GM19025 (cell line): ENCODE data around the gene SLAMF8.

ENCODE experiments used
- ATAC-seq: cut with Tn5 transposase; IDR thresholded peaks from one replicate; pipeline ENCODE4 v1.9.1; 2021; ENCODE audit warnings: mild to moderate bottlenecking, low read depth, moderate library complexity; ENCODE audit not compliant: unreplicated experiment

SLAMF8 gene

DNA sequence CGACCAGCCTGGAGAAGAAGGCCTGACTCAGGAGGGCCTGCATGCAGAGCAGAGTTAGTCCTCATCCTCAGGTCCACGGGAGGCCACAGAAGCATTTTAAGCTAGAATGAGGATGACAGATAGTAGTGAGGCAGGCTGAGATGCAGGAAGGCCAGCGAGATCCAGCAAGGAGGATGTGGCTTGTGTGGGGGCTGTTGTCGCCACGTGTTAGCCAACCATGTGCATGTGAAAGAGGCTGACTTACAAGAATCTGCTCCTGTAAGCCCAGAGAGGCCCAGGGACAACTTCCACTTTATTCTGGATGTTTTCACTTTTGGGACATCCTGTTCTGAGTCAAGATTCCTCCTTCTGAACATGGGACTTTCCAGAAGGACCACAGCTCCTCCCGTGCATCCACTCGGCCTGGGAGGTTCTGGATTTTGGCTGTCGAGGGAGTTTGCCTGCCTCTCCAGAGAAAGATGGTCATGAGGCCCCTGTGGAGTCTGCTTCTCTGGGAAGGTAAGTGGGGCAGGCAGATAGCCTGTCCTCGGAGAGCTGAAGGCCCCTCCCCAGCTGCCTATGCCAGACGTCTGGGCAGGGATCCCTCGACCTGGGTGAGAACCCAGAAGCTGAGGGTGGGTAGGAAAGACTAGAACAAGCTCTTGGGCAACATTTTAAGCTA is at the start of gene SLAMF8:
Gene SLAMF8, plus strand, starts transcription at position 433 of the 661 bp plus-strand sequence. Its CDS starts 26 bp downstream, at position 459.
- ATAC-seq = no peak

DNA sequence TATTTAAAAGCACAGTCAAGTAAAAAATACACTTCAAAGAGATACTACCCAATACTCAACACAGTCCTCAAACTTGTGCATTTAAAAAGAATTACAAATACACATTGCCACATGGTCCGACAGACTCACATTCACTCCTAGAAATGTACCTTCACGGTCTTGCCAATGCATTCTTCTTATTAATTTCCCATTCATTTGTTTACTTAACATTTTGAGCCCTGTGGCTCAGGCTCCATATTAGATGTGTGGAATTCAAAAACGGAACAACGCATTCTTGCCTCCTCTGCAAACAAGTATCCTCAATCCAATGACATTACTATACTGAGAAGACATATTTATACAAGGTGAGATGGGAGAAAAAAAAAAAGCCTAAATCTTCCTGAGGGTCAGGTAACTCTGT is 48.4 kb upstream of the SLAMF8 start:
- no peak for ATAC-seq

DNA sequence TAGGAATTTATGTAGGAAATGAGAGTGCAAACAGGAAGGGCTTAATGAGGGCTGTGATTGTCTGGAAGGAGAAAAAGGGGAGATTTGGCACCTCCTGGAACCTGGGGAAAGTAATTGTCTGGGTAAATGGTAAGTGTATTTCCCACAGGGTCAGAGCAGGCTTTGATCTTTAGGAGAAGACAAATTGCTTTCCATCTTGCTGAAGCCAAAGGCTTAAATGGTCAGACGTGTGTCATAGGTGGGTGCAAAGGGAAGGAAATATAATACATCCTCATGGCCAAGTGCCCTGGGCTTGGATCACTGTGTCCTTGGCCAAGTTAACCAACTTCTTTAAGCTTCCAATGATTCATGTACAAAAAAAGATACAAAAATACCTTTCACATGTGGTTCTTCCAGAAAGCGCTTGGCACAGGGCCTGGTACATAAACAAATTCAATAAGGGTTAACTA is 47.2 kb upstream of the SLAMF8 start:
- ATAC-seq = no peak

DNA sequence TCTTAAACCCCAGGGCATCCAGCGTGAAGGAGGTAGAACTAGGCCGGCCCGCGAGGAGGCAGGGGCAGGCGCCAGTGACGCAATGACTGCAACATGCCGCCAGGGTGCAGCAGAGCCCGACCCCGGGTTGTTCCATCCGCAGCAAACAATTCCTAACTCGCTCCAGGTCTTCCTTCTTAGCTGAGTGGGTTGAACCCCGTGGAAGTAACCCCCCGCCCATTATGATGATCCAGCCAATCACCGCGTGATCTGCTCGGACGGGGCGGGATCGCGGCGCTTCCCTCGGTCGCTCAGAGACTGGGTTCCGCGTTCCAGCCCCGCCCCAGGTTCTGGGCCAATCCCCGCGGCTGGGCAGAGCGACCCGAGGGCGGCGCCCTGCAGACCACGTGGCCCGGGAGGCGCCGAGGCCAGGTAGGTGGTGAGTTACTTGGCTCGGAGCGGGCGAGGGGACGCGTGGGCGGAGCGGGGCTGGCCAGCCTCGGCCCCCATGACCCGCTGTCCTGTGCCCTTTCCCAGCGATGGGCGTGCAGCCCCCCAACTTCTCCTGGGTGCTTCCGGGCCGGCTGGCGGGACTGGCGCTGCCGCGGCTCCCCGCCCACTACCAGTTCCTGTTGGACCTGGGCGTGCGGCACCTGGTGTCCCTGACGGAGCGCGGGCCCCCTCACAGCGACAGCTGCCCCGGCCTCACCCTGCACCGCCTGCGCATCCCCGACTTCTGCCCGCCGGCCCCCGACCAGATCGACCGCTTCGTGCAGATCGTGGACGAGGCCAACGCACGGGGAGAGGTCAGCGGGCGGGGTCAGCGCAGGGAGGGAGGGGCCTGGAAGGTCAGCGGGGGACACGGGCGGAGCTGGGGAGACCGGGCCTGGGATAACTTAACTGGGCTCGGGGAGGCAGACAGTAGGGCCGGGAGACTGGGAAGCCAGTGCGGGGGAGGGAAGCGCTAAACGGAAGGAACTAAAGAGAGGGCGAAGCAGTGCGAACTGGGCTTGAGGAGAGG is 45.8 kb upstream of the SLAMF8 start, which contains the start of gene DUSP23:
Gene DUSP23, plus strand, starts transcription at position 380 of the 1,000 bp plus-strand sequence. Its CDS starts 139 bp downstream, at position 519.
- peak; percentile 99 for ATAC-seq

DNA sequence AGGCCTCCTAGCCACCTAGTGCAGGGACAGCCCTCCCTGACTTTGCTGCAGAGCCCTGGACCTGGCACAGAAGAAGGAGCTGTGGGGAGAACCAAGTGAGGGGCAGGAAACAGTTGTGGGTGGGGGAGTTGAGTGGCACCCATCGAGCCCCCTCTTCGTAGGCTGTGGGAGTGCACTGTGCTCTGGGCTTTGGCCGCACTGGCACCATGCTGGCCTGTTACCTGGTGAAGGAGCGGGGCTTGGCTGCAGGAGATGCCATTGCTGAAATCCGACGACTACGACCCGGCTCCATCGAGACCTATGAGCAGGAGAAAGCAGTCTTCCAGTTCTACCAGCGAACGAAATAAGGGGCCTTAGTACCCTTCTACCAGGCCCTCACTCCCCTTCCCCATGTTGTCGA is 44.7 kb upstream of the SLAMF8 start:
- ATAC-seq = no peak

DNA sequence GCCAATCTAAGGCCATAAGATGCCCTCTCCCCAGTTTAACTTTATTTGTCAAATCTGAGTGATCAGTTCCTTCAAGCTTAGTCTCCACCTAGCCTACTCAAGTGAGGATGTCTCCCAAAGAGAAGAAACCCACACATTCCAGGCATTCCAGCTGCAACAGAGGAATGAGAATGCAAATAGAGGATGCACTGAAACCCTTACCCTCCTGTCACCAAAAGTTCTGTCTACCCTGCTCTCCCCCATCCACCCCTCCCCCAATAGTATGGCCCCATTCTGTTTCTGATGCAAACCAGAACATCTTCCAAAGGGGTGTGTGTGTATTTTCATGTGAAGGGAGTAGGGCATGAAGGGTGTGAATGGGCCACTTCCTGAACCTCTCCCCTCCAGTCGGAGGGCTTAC is 42.9 kb upstream of the SLAMF8 start:
- no peak for ATAC-seq

DNA sequence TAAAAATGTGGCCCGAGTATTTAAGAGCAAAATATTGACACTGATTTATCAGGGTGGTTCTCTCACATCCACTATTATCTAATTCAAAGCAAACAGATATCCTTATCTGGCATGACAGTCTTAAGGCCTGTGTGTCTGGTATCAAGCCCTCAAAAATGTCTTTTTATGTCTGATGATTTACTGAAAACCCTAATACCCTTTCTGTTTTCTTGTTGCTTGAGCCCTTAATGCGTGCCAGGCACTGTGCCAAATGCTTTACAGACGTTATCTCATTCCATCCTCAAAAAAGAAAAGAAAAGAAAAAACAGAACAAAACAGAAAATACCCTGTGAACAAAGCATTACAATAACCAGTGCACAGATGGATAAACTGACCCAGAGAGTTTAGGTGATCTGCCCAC is 40.2 kb upstream of the SLAMF8 start:
- ATAC-seq = no peak

DNA sequence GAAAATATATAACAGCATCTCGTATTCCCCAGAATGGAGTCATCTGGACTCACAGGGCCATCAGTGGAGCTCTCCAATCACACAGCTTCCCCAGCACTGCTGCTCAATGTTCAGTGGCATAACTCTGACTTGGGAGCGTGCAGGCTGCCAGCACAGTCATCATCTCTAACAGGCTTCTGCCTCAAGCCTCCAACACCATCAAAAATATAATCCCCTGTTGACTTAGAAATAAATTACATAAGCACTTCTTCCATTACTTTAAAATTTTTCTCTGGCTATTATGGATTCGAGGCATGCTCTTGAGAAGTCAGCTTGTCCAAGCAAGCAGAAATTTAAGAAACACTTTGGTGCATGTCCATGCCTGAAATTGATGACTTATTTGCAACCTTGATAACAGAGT is 39.7 kb upstream of the SLAMF8 start:
- no peak for ATAC-seq

DNA sequence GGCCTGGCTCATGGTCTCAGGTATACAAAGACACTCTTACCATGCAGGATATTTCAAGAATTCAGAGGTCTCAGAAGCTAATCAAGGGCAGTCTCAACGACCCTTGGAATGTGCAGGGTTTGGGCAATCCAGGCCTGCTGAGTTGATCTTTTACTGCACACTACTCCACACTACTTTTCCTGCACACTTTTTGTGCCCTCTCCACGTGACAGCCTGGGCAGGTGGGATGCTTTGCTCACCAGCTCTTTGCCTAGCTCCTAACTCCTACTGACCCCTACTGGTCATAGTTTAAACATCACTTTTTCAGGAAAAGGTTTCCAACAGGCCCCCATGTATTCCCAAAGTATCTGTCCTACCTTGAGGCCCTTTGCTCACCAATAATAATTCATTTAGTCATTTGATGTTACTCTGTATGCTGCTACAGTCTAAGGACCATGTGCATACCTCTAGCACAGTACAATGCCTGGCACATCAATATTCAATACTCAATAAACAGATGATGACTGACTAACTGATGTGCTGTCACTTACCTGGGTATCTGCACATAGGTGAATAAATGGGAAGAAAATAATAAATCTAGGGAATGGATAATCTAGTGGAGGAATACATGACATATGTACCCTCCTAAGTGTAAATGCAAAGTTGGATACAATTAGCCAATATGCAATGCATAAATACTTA is 36.3 kb upstream of the SLAMF8 start:
- ATAC-seq = no peak

DNA sequence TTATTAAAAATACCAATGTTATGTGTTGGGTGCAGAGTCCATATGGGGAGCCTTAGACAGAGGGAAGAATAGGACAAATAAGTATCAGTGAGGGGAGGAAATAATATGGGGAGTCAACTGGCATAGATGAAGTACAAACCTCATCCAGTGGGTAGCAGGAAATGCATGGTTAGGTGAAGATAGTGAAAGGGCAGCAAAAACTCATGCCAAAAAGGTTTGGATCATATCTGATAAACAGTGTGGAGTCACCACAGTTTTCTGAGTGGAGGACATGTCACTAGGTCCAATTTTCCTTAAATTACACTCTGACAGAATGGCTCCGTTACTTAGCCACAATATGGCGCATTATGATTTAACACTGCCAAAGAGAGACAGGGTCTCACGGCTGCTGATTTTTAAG is 35.6 kb upstream of the SLAMF8 start:
- ATAC-seq = no peak

DNA sequence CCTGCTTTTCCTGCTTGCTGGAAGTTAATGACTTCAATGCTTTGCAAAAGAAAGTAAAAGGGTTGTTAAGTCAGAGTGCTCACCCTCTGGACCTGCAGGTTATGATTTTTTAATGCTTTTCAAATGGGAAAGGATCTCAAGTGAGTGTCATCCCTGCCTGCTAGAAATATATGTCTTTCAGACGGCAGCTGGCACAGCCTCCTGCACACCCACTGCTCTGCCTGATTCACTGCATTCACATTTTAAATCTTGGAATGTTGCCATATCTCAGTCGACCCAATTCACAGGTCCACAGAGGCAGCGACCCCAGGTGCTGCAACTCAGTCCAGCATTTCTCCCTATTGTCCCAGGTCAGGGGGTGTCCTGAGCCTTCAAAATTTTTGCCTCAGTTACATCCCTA is 35.2 kb upstream of the SLAMF8 start:
- ATAC-seq = no peak

DNA sequence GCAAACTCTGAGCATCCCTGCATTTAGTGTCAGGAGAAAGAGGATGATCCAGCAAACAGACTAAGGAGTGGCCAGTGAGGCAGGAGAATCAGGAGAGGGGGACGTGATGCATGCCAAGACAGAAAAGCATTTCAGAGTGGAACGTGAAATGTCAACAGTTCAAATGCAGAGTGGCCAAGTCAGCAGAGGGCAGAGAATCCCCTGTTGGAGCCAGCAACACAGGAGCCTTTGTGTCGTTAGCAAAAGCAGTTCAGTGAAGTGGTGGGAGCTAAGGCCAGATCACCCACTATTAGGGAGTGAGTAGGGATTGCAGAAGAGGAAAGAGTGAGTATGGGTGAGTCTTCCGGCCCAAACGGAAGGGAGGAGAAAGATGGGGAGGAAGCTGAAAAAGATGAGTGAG is 31.1 kb upstream of the SLAMF8 start:
- no peak for ATAC-seq

DNA sequence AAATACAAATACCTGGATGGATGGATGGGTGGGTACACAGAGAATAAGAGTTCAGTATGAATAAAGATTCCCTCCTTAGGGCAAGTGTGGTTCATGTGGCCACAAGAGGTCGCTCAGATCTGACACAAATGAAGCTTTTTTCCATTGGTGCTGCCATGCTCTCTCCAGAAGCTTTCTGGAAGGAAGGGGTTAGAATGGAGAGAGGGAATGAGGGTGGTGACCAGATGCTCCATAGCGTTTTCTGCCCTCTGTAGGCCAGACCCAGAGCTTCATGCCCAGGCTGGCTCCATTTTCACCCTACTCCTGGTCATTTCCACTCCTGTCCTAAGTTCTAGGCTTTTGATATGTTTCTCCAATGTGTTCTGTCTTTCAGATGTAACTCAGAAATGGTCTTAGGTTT is 27.8 kb upstream of the SLAMF8 start:
- ATAC-seq = no peak

DNA sequence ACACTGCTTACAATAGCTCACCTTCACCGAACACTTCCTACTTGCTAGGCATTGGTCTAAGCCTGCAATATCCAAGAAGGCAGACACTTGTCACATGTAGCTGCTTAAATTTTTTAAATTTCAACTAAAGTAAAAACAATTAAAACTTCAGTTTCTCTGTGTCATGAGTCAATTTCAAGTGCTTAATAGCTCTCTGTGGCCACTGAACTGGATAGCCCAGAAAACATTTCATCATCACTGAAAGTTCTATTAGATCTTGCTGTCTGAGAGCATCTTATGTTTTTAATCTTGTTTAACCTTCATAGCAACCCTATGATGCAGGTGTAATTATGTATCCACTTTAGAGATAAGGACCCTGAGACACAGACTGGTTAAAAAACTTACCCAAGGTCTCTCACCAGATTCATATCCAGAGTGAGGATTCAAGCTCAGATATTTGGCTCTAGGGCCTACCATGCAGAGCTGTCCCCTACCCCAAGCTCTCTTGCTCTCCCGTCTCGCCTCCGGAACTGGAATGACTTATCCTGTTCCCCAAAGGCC is 27.2 kb upstream of the SLAMF8 start:
- no peak for ATAC-seq

DNA sequence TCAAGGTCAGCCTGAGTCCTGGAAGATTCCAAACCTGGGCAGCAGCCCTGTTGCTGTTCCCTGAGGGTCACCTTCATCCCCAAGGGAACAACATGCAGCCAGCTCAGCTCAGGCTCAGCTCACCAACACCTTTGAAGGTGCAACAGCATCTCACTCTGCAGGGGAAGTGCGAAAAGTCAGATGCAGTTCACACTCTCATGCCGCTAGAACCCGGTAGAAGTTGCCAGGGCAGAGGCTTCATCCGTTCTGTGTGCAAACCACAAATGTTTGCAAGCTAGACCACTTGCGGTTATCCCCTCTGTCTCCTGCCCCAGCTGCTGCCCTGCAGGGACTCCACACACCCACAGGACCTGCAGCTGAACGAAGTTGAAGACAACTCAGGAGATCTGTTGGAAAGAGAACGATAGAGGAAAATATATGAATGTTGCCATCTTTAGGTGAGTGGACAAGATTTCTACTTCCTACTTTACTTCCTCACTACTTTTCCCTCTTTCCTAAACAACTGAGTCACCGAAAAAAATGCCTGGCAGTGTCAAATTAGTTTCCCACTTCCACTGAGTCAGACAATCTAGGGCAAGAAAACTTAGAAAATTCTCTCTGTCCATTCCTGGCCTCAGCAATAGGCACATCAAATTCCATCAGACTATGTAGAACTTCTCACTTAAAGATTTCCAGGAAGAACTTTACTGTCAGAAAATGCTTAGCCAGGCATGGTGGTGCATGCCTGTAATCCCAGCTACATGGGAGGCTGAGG is 26.3 kb upstream of the SLAMF8 start:
- peak; percentile 75 for ATAC-seq

DNA sequence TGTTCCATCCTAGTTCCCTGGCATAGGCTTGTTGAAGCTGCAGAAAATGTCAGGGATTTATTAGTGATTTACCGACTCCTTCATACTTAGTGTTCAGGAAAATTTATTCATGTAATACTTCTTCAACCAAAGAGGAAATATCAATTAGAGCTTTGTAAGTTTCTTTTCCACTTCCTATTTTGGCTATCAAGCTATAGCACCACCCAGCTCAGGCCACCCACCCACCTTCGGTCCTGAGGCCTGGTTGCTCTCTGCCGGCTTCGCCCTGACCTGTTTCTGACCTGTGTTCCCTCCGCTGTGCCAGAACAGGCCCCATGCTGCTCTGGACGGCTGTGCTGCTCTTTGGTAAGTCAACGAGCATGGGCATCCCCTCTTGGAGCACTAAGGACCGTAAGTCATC is 24.6 kb upstream of the SLAMF8 start, which contains the start of gene FCRL6:
Gene FCRL6, plus strand, starts transcription at position 250 of the 400 bp plus-strand sequence. Its CDS starts 65 bp downstream, at position 315.
- no peak for ATAC-seq

DNA sequence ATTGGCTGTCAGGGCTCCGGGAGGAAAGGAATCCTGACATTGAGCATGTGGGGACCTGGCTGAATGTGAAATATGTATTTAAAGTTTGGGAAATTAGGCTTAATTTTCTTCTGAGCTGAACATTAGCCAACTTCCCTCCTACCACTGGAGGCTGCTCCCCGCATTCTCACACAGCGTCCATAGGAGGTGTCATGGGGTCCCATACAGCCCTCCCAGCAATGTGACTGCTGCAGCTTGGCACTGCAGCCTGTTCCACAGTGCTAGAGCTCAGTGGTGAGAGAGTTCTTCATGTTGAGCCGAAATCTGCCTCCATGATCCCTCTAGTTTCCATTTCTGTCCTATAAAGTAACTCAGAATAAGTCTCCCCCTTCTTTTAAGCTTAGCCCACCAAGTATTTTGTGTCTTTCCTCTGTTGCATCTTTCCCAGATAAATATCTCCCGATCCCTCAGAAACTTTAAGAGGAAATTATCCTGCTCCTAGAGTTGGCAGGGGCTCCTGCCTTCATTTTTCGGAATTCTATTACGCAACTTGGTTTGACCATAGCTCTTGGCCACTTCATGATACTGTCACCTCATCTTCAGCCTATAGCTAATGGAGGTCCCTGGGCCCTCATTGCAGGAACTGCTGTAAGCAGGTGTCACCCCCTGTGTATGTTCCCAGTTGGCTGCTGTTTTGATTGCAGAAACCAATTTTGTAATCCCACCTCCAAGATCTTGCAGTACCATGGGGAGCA is 22.6 kb upstream of the SLAMF8 start:
- ATAC-seq = no peak

DNA sequence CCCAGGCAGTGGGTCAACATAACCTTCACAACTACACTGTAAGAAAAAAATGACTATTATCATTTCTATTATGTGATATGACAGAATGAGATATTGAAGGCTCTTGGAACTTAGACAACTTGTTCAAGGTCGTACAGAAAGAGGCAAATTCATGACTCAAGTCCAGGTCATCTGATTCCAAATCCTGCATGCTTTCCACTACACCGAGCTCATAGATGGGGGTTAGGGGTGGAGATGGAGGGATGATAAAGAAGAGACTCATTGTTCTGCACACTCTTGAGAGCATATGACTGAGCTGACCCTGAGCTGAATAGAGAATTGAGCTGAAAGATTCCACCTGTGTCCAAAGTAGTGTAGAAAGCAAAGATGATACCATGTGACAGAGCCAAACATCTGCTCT is 21.7 kb upstream of the SLAMF8 start:
- ATAC-seq = no peak

DNA sequence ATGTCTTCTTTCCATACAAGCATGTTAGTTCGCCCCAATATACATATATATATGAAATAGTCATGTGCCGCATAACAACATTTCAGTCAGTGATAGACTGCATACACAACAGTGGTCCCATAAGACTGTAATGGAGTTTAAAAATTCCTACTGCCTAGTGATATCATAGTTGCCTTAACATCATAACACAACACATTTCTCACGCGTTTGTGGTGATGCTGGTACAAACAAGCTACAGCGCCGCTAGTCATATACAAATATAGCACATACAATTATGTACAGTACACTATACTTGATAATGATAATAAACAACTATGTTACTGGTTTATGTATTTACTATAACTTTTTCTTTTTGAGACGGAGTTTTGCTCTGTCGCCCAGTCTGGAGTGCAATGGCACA is 10.7 kb upstream of the SLAMF8 start:
- ATAC-seq = no peak
